HepG2 (cell line): Measurements from ENCODE around the gene CFAP97D1. TPM values are rescaled to one million over a fixed set of nuclear protein-coding genes. Genes with fewer than 3 reads are reported as not detected.

Experiments
- ATAC-seq: fragments of 200-7000 bp; cut with Tn5 transposase; 3 replicates; pipeline ENCODE4 v1.9.1; 2020; ENCODE audit warnings: mild to moderate bottlenecking, moderate library complexity
- BruUV-seq: library from RNA; stranded (reverse); fragments of 400-500 nt; replicated peaks from 2 replicates; lab custom pipeline; 2021; lab: Mats Ljungman, UMichigan
- CTCF ChIA-PET: fragments of 300-600 bp; formaldehyde crosslinking; extraction: SDS; loops from one replicate; lab custom pipeline; 2021; ENCODE audit warnings: low total read pairs, inconsistent platforms, low intra/inter-chr PET ratio; lab: Yijun Ruan, JAX
- POLR2A ChIA-PET: fragments of 350-600 bp; sonication (Branson Sonifier 250); formaldehyde crosslinking; loops from one replicate; lab custom pipeline; 2020; ENCODE audit warnings: antibody characterized with exemption, inconsistent platforms; lab: Yijun Ruan, JAX
- DNase-seq: peaks from one replicate; pipeline ENCODE4 v3.0.0-alpha.2; 2015; ENCODE audit warnings: low spot score
- FAIRE-seq: peaks from 3 replicates; lab custom pipeline; 2011; peaks lifted over from hg19 to GRCh38; lab: Jason Lieb, UNC
- H2AFZ ChIP-seq: one replicate; pipeline ENCODE4 v1.6.1; 2011; ENCODE audit warnings: low read length, inconsistent platforms
- H3K27ac ChIP-seq: fragments of 300-600 bp; 3 replicates; pipeline ENCODE4 v1.8.0; 2011; ENCODE audit warnings: mixed run types, mild to moderate bottlenecking, mixed read lengths, low read length, inconsistent platforms; ENCODE audit not compliant: insufficient read depth; ENCODE audit errors: extremely low read length
- H3K27me3 ChIP-seq, 2 experiments: fragments of 200-600 bp in 1 of 2; 2 replicates in 1 of 2; 3 replicates in 1 of 2; pipeline versions ENCODE4 v1.6.0 to v1.8.0; 2011; ENCODE audit warnings: low read length in 2 of 2, mild to moderate bottlenecking in 2 of 2, moderate library complexity in 2 of 2, inconsistent platforms in 1 of 2; ENCODE audit not compliant: insufficient read depth in 2 of 2, control insufficient read depth in 1 of 2
- H3K36me3 ChIP-seq, 2 experiments: fragments of 200-600 bp in 1 of 2; replicated peaks in 1 of 2; 2 replicates in 1 of 2; 3 replicates in 1 of 2; pipeline versions ENCODE4 v1.5.1 to v1.8.0; 2011; ENCODE audit warnings: low read length in 2 of 2, inconsistent platforms in 1 of 2; ENCODE audit not compliant: insufficient read depth in 2 of 2, control insufficient read depth in 1 of 2
- H3K4me1 ChIP-seq: 2 replicates; pipeline ENCODE4 v1.5.1; 2012; ENCODE audit warnings: low read length, inconsistent platforms; ENCODE audit not compliant: insufficient read depth
- H3K4me2 ChIP-seq: 2 replicates; pipeline ENCODE4 v1.6.0; 2011; ENCODE audit warnings: low read depth, low read length, inconsistent platforms
- H3K4me3 ChIP-seq, 3 experiments: fragments of 200-600 bp in 1 of 3; sonication (generic), shearing (Covaris generic) in 1 of 3; replicated peaks in 1 of 3; 2 replicates each; pipeline ENCODE4 v1.5.1; 2011 to 2016; ENCODE audit warnings: low read length in 3 of 3, inconsistent platforms in 2 of 3, low read depth in 2 of 3, mild to moderate bottlenecking in 2 of 3, control low read depth in 1 of 3, mixed read lengths in 1 of 3; ENCODE audit not compliant: insufficient read depth in 1 of 3
- H3K79me2 ChIP-seq: one replicate; pipeline ENCODE4 v1.6.1; 2011; ENCODE audit warnings: low read length, inconsistent platforms; ENCODE audit not compliant: insufficient read depth
- H3K9ac ChIP-seq: 2 replicates; pipeline ENCODE4 v1.6.0; 2011; ENCODE audit warnings: mild to moderate bottlenecking, low read depth, low read length, inconsistent platforms; ENCODE audit not compliant: insufficient read depth
- H3K9me3 ChIP-seq: 2 replicates; pipeline ENCODE4 v1.5.1; 2012; ENCODE audit warnings: mild to moderate bottlenecking, low read length
- H4K20me1 ChIP-seq: 2 replicates; pipeline ENCODE4 v1.6.0; 2011; ENCODE audit warnings: inconsistent platforms, mild to moderate bottlenecking, low read length, moderate library complexity; ENCODE audit not compliant: insufficient read depth
- CBX1 ChIP-seq: IDR thresholded peaks from one replicate; pipeline ENCODE4 v1.6.1; 2016; ENCODE audit warnings: antibody characterized with exemption, low read depth
- DPF2 ChIP-seq: sonication (generic); formaldehyde crosslinking; IDR thresholded peaks from 2 replicates; pipeline ENCODE4 v1.4.0; 2020; ENCODE audit warnings: mild to moderate bottlenecking, low read depth, missing genetic modification reagents, borderline replicate concordance
- GABPA ChIP-seq, 2 experiments: IDR thresholded peaks; 2 replicates each; pipeline ENCODE4 v1.6.1; 2011 to 2016; ENCODE audit warnings: low read depth in 2 of 2, low read length in 1 of 2, missing biosample characterization in 1 of 2, missing genetic modification characterization in 1 of 2
- IKZF4 ChIP-seq: sonication (generic); formaldehyde crosslinking; IDR thresholded peaks from 2 replicates; pipeline ENCODE4 v1.5.1; 2020; ENCODE audit warnings: borderline replicate concordance, mild to moderate bottlenecking, low read depth, missing genetic modification reagents; ENCODE audit errors: not compliant biosample characterization
- IRX3 ChIP-seq: sonication (generic); formaldehyde crosslinking; IDR thresholded peaks from 2 replicates; pipeline ENCODE4 v1.8.1; 2023; ENCODE audit warnings: mild to moderate bottlenecking, low read depth, missing genetic modification reagents, borderline replicate concordance
- NFRKB ChIP-seq: fragments of 450-650 bp; IDR thresholded peaks from 2 replicates; pipeline ENCODE4 v1.6.1; 2017
- PTBP1 ChIP-seq: fragments of 200-400 bp; formaldehyde crosslinking; IDR thresholded peaks from 2 replicates; pipeline ENCODE4 v1.6.1; 2018; ENCODE audit warnings: low read length, low read depth; ENCODE audit not compliant: poor library complexity, severe bottlenecking
- ZNF205 ChIP-seq: IDR thresholded peaks from 2 replicates; pipeline ENCODE4 v1.6.1; 2018; ENCODE audit warnings: missing biosample characterization, missing genetic modification reagents
- ZNF775 ChIP-seq: sonication (generic); formaldehyde crosslinking; IDR thresholded peaks from 2 replicates; pipeline ENCODE4 v1.4.0; 2020; ENCODE audit warnings: missing genetic modification reagents, mild to moderate bottlenecking, moderate library complexity, borderline replicate concordance
- WGBS: methylation state at CpG from one replicate; pipeline ENCODE4 v1.1.6; 2017; ENCODE audit warnings: low lambda C conversion rate; 5-methylcytosine and 5-hydroxymethylcytosine counted together
- in situ Hi-C: cut with HindIII; loops from 2 replicates; pipeline ENCODE4 v1.10.0; 2017; ENCODE audit warnings: low pct_unique_long_range_greater_than_20kb; ENCODE audit not compliant: extremely low pct_ligation_motif_present
- intact Hi-C: fragments of 100-400 bp; cut with micrococcal nuclease; formaldehyde crosslinking; loops from one replicate; pipeline ENCODE4 v1.10.0; 2022; ENCODE audit not compliant: unreplicated experiment
- polyA plus RNA-seq, 8 experiments: library from polyadenylated mRNA; depleted of rRNA in 3 of 8; stranded (reverse) in 7 of 8; unstranded in 1 of 8; fragments of >200 nt; fragmentation: Illumina TruSeq in 4 of 8; extraction: Trizol in 4 of 8; gene quantifications; 2 replicates each; pipeline versions ENCODE4 v1.2.1 to v1.2.3, GENCODE V29; 2011 to 2016; ENCODE audit warnings: low read depth in 4 of 8, missing spikeins in 1 of 8, mixed read lengths in 1 of 8; ENCODE audit not compliant: insufficient read depth in 1 of 8
- total RNA-seq, 5 experiments: library from RNA; depleted of rRNA; stranded (reverse); fragments of >200 nt; fragmentation: Illumina TruSeq; extraction: Trizol; gene quantifications; 2 replicates each; pipeline ENCODE4 v1.2.3, GENCODE V29; 2016; ENCODE audit warnings: low read depth in 1 of 5
- TF ChIP-seq, protein P1 (sequence below): sonication (generic); formaldehyde crosslinking; IDR thresholded peaks from 2 replicates; pipeline ENCODE4 v1.4.0; 2020; ENCODE audit warnings: missing genetic modification reagents, borderline replicate concordance
- TF ChIP-seq, protein P2 (sequence below): sonication (generic); formaldehyde crosslinking; IDR thresholded peaks from 2 replicates; pipeline ENCODE4 v1.4.0; 2020; ENCODE audit warnings: missing genetic modification reagents
- TF ChIP-seq, protein P3 (sequence below): sonication (generic); formaldehyde crosslinking; IDR thresholded peaks from 2 replicates; pipeline ENCODE4 v1.5.0; 2020; ENCODE audit warnings: mild to moderate bottlenecking, missing genetic modification reagents, borderline replicate concordance
- TF ChIP-seq, protein P4 (sequence below): sonication (generic); formaldehyde crosslinking; IDR thresholded peaks from 2 replicates; pipeline ENCODE4 v1.5.1; 2020; ENCODE audit warnings: missing genetic modification reagents, mild to moderate bottlenecking, borderline replicate concordance

Gene CFAP97D1
- total and polyA plus RNA-seq, 2 of the 13 experiments (the other 11 are each of a cell fraction or from before 2014, with no cell fraction given): 0.02 TPM; not detected in 1

DNA sequence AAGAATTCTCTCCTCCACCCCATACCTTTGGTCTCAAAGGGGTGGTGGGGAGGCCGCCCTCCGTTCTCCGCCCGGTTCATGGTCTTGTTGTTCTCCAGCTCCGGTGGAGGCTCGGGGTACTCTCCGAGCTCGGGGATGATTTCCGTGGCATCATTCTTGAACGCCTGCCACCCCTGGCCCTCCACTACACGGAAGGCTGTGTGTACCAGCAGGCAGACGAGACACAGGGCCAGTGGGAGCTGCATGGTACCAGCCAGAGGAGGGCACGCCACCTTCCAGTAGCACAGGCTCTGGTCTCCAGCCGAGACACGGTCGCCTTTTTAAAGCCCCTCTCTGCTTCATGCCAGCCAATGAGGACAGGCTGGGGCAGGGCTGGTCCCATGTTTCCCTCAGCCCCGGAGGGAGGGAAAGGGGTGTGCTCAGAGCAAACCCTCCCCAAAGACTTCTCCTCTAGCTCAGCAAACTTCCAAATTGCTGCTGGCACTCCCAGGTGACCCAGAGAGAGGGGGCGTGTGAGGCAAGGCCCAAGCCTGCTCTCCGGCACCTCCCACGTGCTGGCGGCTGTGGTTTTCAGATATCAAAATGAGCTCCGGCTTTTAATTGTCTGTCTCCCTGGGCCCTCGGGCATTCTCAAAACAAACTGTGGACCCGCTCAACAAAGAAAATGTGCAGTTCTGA lies 21.6 kb upstream of the CFAP97D1 start, which contains the start of gene SOST:
TSS of gene SOST (minus strand) at position 295 of the 678 bp plus-strand sequence. CDS start at position 245, 50 bp downstream.
- no peaks in the 10 kb centered on the region for H3K36me3 ChIP-seq
- no peak within 1 kb of the TSS for H3K27ac ChIP-seq
- FAIRE-seq (no peak), ATAC-seq (no peak), DNase-seq (no peak)
- no peak within 1 kb of the TSS for H3K9ac ChIP-seq
- no peaks in the 10 kb centered on the region for H3K9me3 ChIP-seq
- H3K79me2 ChIP-seq: no peaks in the 10 kb centered on the region
- ChIA-PET CTCF (interaction anchor here (2.3 to 6.1 kb wide), 2 partner anchors 64 to 181 kb away, joined by 55 to 373 read pairs; no protein-coding TSS in a partner anchor), POLR2A (no interaction called here)
- no peak within 1 kb of the TSS for H2AFZ ChIP-seq
- no peak within 1 kb of the TSS for H3K4me2 ChIP-seq
- BruUV-seq: no TSS peak
- peaks cover 12% of the 10 kb centered on the region for H3K4me1 ChIP-seq
- no peak within 1 kb of the TSS for H3K4me3 ChIP-seq
- intact Hi-C loops: no loop called here
- no peaks in the 10 kb centered on the region for H4K20me1 ChIP-seq
- WGBS: 34% methylated on average over 19 of the region's 24 CpGs
- in situ Hi-C loops: loop anchor here (5.0 kb wide), 1 partner anchor 181 kb away; no protein-coding TSS in a partner anchor
- peaks cover 9 to 49% of the 10 kb centered on the region in 2 experiments; a peak in 4 of 5 replicates for H3K27me3 ChIP-seq
- TF ChIP-seq, protein P1, sequence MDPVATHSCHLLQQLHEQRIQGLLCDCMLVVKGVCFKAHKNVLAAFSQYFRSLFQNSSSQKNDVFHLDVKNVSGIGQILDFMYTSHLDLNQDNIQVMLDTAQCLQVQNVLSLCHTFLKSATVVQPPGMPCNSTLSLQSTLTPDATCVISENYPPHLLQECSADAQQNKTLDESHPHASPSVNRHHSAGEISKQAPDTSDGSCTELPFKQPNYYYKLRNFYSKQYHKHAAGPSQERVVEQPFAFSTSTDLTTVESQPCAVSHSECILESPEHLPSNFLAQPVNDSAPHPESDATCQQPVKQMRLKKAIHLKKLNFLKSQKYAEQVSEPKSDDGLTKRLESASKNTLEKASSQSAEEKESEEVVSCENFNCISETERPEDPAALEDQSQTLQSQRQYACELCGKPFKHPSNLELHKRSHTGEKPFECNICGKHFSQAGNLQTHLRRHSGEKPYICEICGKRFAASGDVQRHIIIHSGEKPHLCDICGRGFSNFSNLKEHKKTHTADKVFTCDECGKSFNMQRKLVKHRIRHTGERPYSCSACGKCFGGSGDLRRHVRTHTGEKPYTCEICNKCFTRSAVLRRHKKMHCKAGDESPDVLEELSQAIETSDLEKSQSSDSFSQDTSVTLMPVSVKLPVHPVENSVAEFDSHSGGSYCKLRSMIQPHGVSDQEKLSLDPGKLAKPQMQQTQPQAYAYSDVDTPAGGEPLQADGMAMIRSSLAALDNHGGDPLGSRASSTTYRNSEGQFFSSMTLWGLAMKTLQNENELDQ: no peak
- TF ChIP-seq CBX1: no peak
- no peak for TF ChIP-seq DPF2 (CRISPR knock-in tag)
- no peak for TF ChIP-seq GABPA (IDR thresholded peaks at IDR 0.05; ENCODE audit: low read depth, low read length)
- no peak for TF ChIP-seq GABPA (CRISPR knock-in tag; IDR thresholded peaks at IDR 0.05; ENCODE audit: low read depth)
- TF ChIP-seq, protein P2, sequence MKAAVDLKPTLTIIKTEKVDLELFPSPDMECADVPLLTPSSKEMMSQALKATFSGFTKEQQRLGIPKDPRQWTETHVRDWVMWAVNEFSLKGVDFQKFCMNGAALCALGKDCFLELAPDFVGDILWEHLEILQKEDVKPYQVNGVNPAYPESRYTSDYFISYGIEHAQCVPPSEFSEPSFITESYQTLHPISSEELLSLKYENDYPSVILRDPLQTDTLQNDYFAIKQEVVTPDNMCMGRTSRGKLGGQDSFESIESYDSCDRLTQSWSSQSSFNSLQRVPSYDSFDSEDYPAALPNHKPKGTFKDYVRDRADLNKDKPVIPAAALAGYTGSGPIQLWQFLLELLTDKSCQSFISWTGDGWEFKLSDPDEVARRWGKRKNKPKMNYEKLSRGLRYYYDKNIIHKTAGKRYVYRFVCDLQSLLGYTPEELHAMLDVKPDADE: no peak
- TF ChIP-seq ZNF205 (CRISPR knock-in tag): no peak
- TF ChIP-seq, protein P3, sequence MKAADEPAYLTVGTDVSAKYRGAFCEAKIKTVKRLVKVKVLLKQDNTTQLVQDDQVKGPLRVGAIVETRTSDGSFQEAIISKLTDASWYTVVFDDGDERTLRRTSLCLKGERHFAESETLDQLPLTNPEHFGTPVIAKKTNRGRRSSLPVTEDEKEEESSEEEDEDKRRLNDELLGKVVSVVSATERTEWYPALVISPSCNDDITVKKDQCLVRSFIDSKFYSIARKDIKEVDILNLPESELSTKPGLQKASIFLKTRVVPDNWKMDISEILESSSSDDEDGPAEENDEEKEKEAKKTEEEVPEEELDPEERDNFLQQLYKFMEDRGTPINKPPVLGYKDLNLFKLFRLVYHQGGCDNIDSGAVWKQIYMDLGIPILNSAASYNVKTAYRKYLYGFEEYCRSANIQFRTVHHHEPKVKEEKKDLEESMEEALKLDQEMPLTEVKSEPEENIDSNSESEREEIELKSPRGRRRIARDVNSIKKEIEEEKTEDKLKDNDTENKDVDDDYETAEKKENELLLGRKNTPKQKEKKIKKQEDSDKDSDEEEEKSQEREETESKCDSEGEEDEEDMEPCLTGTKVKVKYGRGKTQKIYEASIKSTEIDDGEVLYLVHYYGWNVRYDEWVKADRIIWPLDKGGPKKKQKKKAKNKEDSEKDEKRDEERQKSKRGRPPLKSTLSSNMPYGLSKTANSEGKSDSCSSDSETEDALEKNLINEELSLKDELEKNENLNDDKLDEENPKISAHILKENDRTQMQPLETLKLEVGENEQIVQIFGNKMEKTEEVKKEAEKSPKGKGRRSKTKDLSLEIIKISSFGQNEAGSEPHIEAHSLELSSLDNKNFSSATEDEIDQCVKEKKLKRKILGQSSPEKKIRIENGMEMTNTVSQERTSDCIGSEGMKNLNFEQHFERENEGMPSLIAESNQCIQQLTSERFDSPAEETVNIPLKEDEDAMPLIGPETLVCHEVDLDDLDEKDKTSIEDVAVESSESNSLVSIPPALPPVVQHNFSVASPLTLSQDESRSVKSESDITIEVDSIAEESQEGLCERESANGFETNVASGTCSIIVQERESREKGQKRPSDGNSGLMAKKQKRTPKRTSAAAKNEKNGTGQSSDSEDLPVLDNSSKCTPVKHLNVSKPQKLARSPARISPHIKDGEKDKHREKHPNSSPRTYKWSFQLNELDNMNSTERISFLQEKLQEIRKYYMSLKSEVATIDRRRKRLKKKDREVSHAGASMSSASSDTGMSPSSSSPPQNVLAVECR (CRISPR knock-in tag): no peak
- TF ChIP-seq NFRKB: no peak
- no peak for TF ChIP-seq IRX3 (CRISPR knock-in tag)
- no peak for TF ChIP-seq PTBP1
- no peak for TF ChIP-seq ZNF775
- TF ChIP-seq, protein P4, sequence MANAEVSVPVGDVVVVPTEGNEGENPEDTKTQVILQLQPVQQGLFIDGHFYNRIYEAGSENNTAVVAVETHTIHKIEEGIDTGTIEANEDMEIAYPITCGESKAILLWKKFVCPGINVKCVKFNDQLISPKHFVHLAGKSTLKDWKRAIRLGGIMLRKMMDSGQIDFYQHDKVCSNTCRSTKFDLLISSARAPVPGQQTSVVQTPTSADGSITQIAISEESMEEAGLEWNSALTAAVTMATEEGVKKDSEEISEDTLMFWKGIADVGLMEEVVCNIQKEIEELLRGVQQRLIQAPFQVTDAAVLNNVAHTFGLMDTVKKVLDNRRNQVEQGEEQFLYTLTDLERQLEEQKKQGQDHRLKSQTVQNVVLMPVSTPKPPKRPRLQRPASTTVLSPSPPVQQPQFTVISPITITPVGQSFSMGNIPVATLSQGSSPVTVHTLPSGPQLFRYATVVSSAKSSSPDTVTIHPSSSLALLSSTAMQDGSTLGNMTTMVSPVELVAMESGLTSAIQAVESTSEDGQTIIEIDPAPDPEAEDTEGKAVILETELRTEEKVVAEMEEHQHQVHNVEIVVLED (CRISPR knock-in tag): no peak
- no peak for TF ChIP-seq IKZF4 (CRISPR knock-in tag)
